Mucosa of descending colon (tissue), 3 donors: ENCODE measurements around the gene PRCC. TPM values are rescaled to one million over a fixed set of nuclear protein-coding genes. Genes with fewer than 3 reads are reported as not detected.

Experiments used
- ATAC-seq: fragments of 200-7000 bp; cut with Tn5 transposase; one replicate; pipeline ENCODE4 v1.9.1; 2020; ENCODE audit warnings: mild to moderate bottlenecking, moderate library complexity
- DNase-seq, 3 donors: peaks; one replicate each; pipeline ENCODE4 v3.0.0-alpha.2; 2020
- H3K36me3 ChIP-seq: fragments of 200-600 bp; one replicate; pipeline ENCODE4 v1.8.0; 2021; ENCODE audit warnings: low read depth, mild to moderate bottlenecking
- H3K4me1 ChIP-seq: fragments of 200-600 bp; one replicate; pipeline ENCODE4 v1.8.0; 2021; ENCODE audit warnings: low read depth, mild to moderate bottlenecking
- H3K4me3 ChIP-seq: fragments of 200-600 bp; one replicate; pipeline ENCODE4 v1.8.0; 2021; ENCODE audit warnings: mild to moderate bottlenecking
- H3K9me3 ChIP-seq: fragments of 200-600 bp; one replicate; pipeline ENCODE4 v1.8.0; 2021; ENCODE audit warnings: mild to moderate bottlenecking
- intact Hi-C, 2 donors: fragments of 100-400 bp; cut with DNase I in 1 of 2; cut with micrococcal nuclease in 1 of 2; formaldehyde crosslinking; loops; one replicate each; pipeline versions ENCODE4 v1.11.0 to v1.11.1; 2022; cut with DNase I, micrococcal nuclease
- total RNA-seq, 3 donors: library from RNA; stranded (reverse); fragmentation: NEBNext Ultra II Directional in 2 of 3; extraction: Animal tissue kit (Norgen Biotek cat#: 25700) in 2 of 3; gene quantifications; one replicate each; pipeline versions ENCODE4 v1.2.1 to v1.2.4, GENCODE V29; 2021 to 2023
- TF ChIP-seq, protein P1 (sequence below): fragments of 200-600 bp; IDR thresholded peaks from one replicate; pipeline ENCODE4 v1.8.0; 2022; ENCODE audit warnings: antibody characterized with exemption, mild to moderate bottlenecking
- donor health status: DM: no; HTN: no; CAD: no; lungs with moderate emphysema.
- donor health status: DM: no; HTN: no; CAD: no.
- donor health status: DM: no; HTN: yes; CAD: no.

PRCC gene
- total RNA-seq, 3 donors from 2014 or later, result 55.0 to 66.1 (median 59.2) TPM

DNA sequence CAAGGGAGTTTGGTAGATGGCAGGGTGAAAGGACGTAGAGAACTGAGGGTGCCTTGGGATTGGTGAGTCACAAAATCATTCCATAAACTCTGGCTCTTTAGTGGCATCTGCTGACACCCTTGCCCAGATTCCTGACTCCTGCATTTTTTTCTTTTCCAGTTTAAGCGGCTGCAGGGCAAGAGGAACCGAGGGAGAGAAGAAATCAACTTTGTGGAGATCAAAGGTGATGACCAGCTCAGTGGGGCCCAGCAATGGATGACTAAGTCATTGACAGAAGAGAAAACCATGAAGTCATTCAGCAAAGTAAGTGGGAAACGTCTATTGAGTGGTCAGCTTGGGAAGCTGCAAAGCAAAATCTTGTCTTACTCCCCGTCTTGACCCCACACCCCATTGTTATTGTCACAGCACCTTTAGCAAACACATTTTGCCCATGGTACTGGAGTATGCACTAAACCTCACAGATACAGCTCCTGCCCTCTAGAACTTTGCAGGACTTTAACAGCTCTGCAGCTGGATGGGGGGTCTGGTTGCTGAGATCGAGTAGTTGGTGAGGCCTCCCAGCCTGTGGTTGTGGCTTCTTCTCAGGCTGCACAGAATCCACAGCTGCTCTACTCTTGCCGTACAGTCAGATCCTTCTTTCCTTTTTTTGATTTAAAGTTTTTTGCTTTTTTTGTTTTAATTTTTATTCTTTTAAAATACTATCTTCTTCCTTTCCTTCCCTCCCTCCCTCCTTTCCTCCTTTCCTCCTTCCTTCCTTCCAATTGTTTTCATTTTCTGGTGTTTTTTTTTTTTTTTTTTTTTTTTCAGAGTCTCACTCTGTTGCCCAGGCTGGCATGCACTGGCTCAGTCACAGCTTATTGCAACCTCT lies 27.4 kb downstream of the PRCC start:
- H3K9me3 ChIP-seq, result no peaks in the 10 kb centered on the region
- intact Hi-C loops, result loop anchor here in 1 of 2 donors (5.0 kb wide), 1 partner anchor 68 kb away; the partner anchor contains the start of gene NTRK1
- ATAC-seq (no peak), DNase-seq (no peak)
- TF ChIP-seq, protein P1, sequence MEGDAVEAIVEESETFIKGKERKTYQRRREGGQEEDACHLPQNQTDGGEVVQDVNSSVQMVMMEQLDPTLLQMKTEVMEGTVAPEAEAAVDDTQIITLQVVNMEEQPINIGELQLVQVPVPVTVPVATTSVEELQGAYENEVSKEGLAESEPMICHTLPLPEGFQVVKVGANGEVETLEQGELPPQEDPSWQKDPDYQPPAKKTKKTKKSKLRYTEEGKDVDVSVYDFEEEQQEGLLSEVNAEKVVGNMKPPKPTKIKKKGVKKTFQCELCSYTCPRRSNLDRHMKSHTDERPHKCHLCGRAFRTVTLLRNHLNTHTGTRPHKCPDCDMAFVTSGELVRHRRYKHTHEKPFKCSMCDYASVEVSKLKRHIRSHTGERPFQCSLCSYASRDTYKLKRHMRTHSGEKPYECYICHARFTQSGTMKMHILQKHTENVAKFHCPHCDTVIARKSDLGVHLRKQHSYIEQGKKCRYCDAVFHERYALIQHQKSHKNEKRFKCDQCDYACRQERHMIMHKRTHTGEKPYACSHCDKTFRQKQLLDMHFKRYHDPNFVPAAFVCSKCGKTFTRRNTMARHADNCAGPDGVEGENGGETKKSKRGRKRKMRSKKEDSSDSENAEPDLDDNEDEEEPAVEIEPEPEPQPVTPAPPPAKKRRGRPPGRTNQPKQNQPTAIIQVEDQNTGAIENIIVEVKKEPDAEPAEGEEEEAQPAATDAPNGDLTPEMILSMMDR, result no peak
- no peaks in the 10 kb centered on the region for H3K4me1 ChIP-seq
- no peaks in the 10 kb centered on the region for H3K36me3 ChIP-seq
- H3K4me3 ChIP-seq, result no peak overlapping the region

DNA sequence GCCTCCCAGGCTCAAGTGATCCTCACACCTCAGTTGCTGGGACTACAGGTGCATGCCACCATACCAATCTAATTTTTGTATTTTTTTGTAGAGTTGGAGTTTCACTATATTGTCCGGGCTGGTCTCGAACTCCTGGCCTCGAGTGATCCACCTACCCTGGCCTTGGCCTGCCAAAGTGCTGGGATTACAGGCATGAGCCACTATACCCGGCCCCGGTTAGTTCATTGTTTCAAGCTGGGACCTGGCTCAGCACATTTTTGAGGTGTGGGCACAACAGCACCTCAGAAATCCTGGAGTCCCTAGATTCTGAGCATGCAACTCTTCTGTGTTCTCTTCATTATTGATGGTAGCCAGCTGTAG lies 28.0 kb downstream of the PRCC start:
- Histone ChIP-seq H3K4me1 (no peaks in the 10 kb centered on the region), H3K4me3 (no peak overlapping the region), H3K36me3 (peaks cover 2% of the 10 kb centered on the region), H3K9me3 (no peaks in the 10 kb centered on the region)
- ATAC-seq (no peak), DNase-seq (no peak)
- intact Hi-C loops, result loop anchor here in 1 of 2 donors (5.0 kb wide), 1 partner anchor 67 kb away; the partner anchor contains the start of gene NTRK1
- TF ChIP-seq, protein P1, result no peak

DNA sequence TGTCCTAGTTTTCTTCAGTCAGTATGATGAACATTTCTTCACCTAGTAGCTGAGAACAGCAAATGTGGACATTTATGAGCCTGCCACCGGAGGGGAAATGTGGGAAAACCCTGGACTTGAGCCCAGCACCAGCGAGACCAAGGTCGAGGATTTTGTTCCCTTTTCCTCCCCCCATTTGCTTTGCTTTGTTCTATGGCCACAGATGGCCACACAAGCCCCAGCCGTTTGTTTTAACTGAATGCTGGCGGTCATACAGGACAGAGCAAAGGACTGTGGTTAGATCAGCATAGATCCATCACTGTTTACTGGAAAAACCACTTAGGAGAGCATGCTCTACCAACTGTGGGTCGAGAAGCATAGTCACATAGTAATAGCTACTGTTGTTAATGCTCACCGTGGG lies 28.5 kb downstream of the PRCC start:
- intact Hi-C loops, result loop anchor here in 1 of 2 donors (5.0 kb wide), 1 partner anchor 67 kb away; the partner anchor contains the start of gene NTRK1
- Histone ChIP-seq H3K9me3 (no peaks in the 10 kb centered on the region), H3K4me1 (no peaks in the 10 kb centered on the region), H3K36me3 (peaks cover 5% of the 10 kb centered on the region), H3K4me3 (no peak overlapping the region)
- no peak for ATAC-seq
- DNase-seq, result no peak
- TF ChIP-seq, protein P1, result no peak

DNA sequence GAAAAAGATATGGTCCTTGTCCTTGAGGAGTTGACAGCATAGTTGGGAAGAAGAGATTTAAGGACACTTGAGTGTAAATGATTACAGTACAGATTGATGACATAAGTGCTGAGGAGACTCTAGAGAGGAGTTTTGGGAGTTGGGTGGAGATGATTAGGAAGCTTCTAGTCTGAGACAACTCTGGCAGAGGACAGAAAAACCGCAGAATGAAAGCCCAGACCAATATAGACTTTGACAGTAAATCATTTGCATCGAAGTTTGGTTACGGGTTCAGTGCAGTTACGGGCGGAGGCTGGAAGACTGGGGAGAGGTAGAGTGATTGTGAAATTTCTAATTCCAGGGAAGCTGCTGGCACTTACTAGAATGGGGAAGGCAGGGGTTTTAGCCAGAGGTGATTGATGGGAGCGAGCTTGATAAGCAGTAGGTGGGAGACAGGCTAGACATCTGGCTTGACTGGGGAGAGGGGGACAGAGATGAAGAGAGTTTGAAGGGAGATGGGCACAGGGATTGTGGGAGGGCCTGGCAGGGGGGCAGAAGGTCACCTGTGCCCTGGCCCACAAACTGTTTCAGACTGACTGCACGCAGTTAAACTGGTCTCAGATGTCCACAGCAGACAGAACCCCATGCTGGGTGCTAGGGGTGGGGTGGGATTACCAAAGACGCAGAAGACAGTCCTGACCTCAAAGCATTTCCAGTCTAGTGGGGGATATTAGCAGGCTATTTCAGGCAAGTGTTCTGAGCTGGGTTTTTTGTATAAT lies 29.2 kb downstream of the PRCC start:
- H3K36me3 ChIP-seq, result peaks cover 5% of the 10 kb centered on the region

DNA sequence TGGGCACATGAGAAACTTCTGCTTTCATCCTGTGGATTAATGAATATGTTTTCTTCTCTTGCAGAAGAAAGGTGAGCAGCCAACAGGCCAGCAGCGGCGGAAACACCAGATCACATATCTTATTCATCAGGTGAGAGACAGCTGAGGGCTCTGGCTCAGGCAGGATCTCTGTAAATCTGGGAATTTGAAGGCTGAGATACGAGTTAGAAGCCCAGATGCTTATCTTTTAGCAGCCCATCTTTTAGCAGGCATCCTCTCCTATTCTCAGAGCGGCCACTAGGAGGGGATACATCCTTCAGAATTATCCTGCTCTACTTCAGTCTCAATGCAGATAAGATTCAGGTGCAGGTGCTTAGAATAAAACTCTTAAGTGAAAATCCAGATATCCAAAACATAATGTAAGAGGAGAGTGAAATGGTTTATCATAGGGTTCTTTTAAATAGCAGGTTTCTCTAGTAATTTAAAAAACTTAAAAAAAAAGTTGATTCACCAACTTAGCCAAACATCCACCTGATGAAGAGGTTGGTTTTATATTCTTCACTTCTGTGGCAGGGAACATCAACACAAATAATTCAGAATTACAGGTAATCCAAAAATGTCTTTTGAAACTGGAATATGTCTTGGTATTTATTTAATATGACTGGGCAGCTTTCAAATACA lies 30.0 kb downstream of the PRCC start:
- TF ChIP-seq, protein P1, result peak; percentile 42
- peak in 1 of 3 donors; percentile 74 for DNase-seq
- Histone ChIP-seq H3K9me3 (no peaks in the 10 kb centered on the region), H3K4me1 (no peaks in the 10 kb centered on the region), H3K4me3 (no peak overlapping the region), H3K36me3 (peaks cover 5% of the 10 kb centered on the region)
- peak; percentile 80 for ATAC-seq
- intact Hi-C loops, result loop anchor here in 1 of 2 donors (5.0 kb wide), 1 partner anchor 65 kb away; the partner anchor contains the start of gene NTRK1

More for the DNA sequence above, 29.2 kb downstream of the PRCC start:
- Histone ChIP-seq H3K9me3 (no peaks in the 10 kb centered on the region), H3K4me1 (no peaks in the 10 kb centered on the region), H3K4me3 (no peak overlapping the region)
- intact Hi-C loops, result loop anchor here in 1 of 2 donors (5.0 kb wide), 1 partner anchor 66 kb away; the partner anchor contains the start of gene NTRK1
- DNase-seq (no peak), ATAC-seq (peak; percentile 19)
- TF ChIP-seq, protein P1, result no peak
